ENCODE data around the gene PXMP4. TPM values are rescaled to one million over a fixed set of nuclear protein-coding genes. Genes with fewer than 3 reads are reported as not detected.
A peak's percentile ranks its signal among the peaks of the same experiment; 100 is the strongest.
"Not testable (repeated sequence)": the region's sequence is repeated elsewhere in the genome, so short reads cannot be mapped to it uniquely, and the experiment has no call there.

The PXMP4 gene, protein sequence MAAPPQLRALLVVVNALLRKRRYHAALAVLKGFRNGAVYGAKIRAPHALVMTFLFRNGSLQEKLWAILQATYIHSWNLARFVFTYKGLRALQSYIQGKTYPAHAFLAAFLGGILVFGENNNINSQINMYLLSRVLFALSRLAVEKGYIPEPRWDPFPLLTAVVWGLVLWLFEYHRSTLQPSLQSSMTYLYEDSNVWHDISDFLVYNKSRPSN
- total RNA-seq: 10 to 100 TPM; 13.9 to 15.8 TPM

DNA sequence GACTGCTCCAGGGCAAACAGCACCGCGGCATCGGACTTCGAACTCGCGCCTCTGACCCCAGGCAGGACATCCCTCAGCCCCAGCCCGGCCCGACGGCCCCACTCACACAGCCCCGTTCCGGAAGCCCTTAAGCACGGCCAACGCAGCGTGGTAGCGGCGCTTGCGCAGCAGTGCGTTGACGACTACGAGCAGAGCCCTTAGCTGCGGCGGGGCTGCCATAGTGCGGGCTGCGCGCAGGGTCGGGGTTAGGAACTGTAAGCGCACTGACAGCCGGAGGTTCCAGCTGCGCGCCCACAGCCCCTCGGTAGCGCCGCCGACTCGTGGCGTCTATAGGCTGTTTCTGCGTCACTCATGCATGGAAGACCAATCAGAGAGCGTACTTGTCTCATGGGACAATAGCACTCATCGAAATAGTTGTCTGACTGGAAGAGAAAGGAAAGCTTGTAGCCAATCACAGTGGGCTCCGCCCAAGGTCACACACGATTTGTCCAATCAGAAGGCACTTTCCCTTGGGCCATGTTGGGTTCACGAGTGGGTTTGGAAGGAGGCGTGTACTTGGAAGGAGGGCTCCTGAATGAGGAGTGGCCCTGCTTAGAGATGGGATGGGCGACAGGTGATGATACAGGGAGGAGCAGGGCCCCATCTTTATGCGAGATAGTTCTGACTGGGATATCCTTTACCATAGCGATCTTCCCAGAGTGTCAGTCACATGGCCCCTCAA is at the start of gene PXMP4:
TSS of gene PXMP4 (minus strand) at position 322 of the 721 bp plus-strand sequence. CDS start at position 219, 103 bp downstream.
- peaks cover 7% of the 10 kb centered on the region for H3K36me3 Mint-ChIP-seq (ENCODE audit: low read depth)
- H3K27me3 Mint-ChIP-seq: no peaks in the 10 kb centered on the region
- peak; percentile 93 for DNase-seq
- no peaks in the 10 kb centered on the region for H3K9me3 Mint-ChIP-seq
- POLR2A ChIA-PET: interaction anchor here (0.7 to 3.0 kb wide), 24 partner anchors 9 to 392 kb away, joined by 3 to 37 read pairs (median 6); partner anchors contain the start of genes ACTL10, CBFA2T2, CDK5RAP1 and CHMP4B
- H3K27ac Mint-ChIP-seq: peak within 1 kb of the TSS; percentile 59
- peak within 1 kb of the TSS; percentile 85 for H3K4me3 Mint-ChIP-seq
- H3K4me1 Mint-ChIP-seq: peaks cover 28% of the 10 kb centered on the region
- CTCF ChIA-PET: interaction anchor here (0.6 to 3.2 kb wide), 9 partner anchors 10 to 275 kb away, joined by 3 to 12 read pairs (median 6); partner anchors contain the start of genes ACTL10 and ZNF341

DNA sequence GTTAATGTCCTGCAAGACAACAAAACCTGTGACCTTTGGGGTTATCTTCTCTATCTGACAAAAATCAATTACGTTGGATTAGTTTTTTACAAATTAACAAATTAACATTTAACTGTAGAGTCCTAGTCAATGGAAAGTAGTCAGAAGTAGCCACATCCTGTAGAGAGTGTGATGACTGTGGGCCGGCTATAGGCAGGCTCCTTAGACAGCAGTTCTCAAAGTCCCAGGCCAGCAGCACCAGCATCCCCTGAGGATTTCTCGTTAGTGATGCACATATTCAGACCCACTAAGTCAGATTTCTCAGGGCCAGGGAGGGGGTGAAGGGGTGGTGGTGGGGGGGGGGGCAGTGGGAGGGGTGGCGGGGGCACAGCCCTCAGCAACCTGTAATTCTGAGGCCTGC is 48.9 kb upstream of the PXMP4 start:
- Mint-ChIP-seq H3K27ac (no peak overlapping the region), H3K27me3 (no peaks in the 10 kb centered on the region), H3K4me3 (no peak overlapping the region), H3K9me3 (no peaks in the 10 kb centered on the region), H3K36me3 (ENCODE audit: low read depth) (peaks cover 23% of the 10 kb centered on the region), H3K4me1 (peaks cover 6% of the 10 kb centered on the region)
- ChIA-PET POLR2A (no interaction called here), CTCF (no interaction called here)
- DNase-seq: peak; percentile 22

DNA sequence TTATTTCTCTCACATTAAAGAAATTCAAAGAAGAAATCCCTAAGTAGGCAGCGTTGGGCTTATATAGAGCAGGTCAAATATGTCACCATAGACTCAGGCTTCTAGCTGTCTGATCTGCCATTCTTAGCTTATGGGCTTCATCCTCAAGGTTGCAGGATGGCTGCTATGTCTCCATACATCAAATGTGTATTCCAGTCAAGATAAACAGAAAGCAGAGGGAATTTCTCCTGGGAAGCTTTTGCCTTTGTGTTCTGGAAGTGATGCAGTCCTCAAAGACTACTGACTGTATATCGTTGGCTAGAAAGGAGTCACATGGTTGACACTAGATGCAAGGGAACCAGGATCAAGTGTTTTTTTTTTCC is 47.6 kb upstream of the PXMP4 start:
- Mint-ChIP-seq H3K4me3 (no peak overlapping the region), H3K4me1 (peaks cover 6% of the 10 kb centered on the region), H3K27me3 (no peaks in the 10 kb centered on the region), H3K9me3 (no peaks in the 10 kb centered on the region), H3K27ac (no peak overlapping the region), H3K36me3 (ENCODE audit: low read depth) (peaks cover 23% of the 10 kb centered on the region)
- DNase-seq: no peak
- ChIA-PET CTCF (no interaction called here), POLR2A (interaction anchor here (0.6 kb wide), 1 partner anchor 246 kb away, joined by 3 read pairs; no protein-coding TSS in a partner anchor)

DNA sequence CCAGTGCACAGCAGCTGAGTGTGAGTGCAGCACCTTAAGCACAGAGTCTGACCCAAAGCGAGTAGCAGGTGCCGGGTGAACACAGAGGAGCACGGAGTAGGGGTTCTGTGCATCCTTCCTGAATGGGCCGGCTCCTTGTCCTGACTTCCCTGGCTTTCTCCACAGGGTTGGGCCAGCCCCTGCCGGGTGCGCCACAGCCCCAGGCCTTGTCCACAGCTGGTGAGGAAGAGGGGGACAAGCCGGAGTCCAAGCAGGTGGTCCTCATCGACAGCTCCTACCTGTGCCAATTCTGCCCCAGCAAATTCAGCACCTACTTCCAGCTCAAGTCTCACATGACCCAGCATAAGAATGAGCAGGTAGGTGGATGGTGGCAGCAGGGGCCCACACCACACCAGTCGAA is 46.6 kb upstream of the PXMP4 start:
- Mint-ChIP-seq H3K4me1 (peaks cover 6% of the 10 kb centered on the region), H3K27ac (no peak overlapping the region), H3K36me3 (ENCODE audit: low read depth) (peaks cover 21% of the 10 kb centered on the region), H3K9me3 (no peaks in the 10 kb centered on the region), H3K4me3 (no peak overlapping the region), H3K27me3 (no peaks in the 10 kb centered on the region)
- CTCF ChIA-PET: no interaction called here
- POLR2A ChIA-PET: no interaction called here
- DNase-seq: no peak

DNA sequence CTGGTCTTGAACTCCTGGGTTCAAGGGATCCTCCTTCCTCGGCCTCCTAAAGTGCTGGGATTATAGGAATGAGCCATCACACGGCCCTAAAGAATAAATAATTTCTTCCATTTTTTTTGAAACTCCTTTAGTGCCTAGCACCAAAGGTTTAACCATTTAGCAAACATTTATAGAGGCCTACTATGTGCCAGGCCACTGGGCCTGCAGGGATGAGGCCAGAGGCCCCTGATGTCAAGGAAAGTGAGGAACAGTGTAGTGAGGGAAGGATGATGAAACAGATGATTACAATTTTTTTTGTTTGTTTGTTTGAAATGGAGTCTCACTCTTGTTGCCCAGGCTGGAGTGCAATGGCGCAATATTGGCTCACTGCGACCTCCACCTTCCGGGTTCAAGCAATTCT is 45.5 kb upstream of the PXMP4 start:
- Mint-ChIP-seq H3K36me3 (ENCODE audit: low read depth) (peaks cover 22% of the 10 kb centered on the region), H3K4me1 (peaks cover 6% of the 10 kb centered on the region), H3K9me3 (no peaks in the 10 kb centered on the region), H3K4me3 (no peak overlapping the region), H3K27ac (no peak overlapping the region), H3K27me3 (no peaks in the 10 kb centered on the region)
- CTCF ChIA-PET: no interaction called here
- POLR2A ChIA-PET: no interaction called here
- DNase-seq: no peak

DNA sequence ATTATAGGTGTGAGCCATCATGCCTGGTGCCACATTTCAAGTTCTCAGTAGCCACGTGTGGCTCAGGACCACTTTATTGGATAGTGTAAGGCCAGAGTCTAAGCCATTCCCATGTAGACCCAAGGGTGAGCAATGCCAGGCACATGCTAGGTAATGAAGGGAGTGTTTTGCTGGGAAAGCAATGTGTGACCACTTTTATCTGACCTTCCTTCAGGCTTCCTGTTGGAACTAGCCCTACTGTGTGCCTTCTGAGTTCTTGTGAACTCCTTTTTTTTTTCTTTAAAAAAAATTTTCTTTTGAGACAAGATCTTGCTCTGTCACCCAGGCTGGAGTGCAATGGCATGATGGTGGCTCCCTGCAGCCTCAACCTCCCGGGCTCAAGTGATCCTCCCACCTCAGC is 45.0 kb upstream of the PXMP4 start:
- Mint-ChIP-seq H3K36me3 (ENCODE audit: low read depth) (peaks cover 22% of the 10 kb centered on the region), H3K27me3 (no peaks in the 10 kb centered on the region), H3K4me3 (no peak overlapping the region), H3K4me1 (peaks cover 6% of the 10 kb centered on the region), H3K27ac (no peak overlapping the region), H3K9me3 (no peaks in the 10 kb centered on the region)
- no peak for DNase-seq
- CTCF ChIA-PET: no interaction called here
- POLR2A ChIA-PET: no interaction called here

DNA sequence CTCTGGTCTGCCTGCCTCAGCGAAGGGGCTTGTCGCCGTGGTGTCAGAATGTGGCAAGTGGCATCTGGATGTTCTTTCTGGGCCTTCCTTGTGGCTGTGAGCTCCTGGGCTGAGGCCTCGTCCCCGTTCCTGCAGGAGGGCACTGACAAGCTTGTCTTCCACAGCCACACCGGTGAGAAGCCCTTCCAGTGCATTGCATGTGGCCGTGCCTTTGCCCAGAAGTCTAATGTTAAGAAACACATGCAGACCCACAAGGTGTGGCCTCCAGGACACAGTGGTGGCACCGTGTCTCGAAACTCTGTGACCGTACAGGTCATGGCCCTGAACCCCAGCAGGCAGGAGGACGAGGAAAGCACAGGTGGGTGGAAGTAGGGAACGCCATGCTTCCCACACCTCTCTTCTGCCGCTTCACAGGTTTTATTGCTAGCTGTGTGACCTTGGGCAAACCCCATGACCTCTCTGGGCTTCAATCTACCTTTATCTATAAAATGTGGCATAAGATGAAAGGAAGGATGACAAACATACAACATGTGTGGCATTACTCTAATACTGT is 41.7 kb upstream of the PXMP4 start:
- no peak overlapping the region for H3K27ac Mint-ChIP-seq
- no peaks in the 10 kb centered on the region for H3K9me3 Mint-ChIP-seq
- ChIA-PET CTCF (no interaction called here), POLR2A (no interaction called here)
- H3K36me3 Mint-ChIP-seq (ENCODE audit: low read depth): peaks cover 31% of the 10 kb centered on the region
- no peaks in the 10 kb centered on the region for H3K4me1 Mint-ChIP-seq
- H3K27me3 Mint-ChIP-seq: no peaks in the 10 kb centered on the region
- DNase-seq: no peak
- no peak overlapping the region for H3K4me3 Mint-ChIP-seq

DNA sequence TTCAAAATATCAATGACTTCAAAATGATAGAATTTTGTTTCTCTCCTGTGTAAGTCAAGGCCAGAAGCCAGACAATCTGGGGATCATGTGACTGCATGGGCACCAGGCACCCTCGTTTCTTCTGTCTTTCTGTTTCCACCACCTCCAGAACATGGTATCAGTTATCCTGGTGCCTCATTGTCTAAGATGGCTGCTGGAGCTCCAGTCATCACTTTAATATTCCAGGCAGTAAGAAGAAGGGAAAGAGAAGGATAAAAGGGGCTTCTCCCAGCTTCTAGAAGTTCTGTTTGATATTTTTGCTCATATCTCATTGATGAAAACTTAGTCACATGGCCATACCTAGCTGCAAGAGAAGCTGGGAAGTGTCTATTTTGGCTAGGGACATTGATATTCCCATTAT is 37.3 kb upstream of the PXMP4 start:
- peaks cover 43% of the 10 kb centered on the region for H3K36me3 Mint-ChIP-seq (ENCODE audit: low read depth)
- ChIA-PET CTCF (interaction anchor here (0.6 kb wide), 1 partner anchor 38 kb away, joined by 4 read pairs; no protein-coding TSS in a partner anchor), POLR2A (no interaction called here)
- no peaks in the 10 kb centered on the region for H3K9me3 Mint-ChIP-seq
- no peaks in the 10 kb centered on the region for H3K27me3 Mint-ChIP-seq
- H3K4me3 Mint-ChIP-seq: no peak overlapping the region
- no peak overlapping the region for H3K27ac Mint-ChIP-seq
- DNase-seq: no peak
- no peaks in the 10 kb centered on the region for H3K4me1 Mint-ChIP-seq

DNA sequence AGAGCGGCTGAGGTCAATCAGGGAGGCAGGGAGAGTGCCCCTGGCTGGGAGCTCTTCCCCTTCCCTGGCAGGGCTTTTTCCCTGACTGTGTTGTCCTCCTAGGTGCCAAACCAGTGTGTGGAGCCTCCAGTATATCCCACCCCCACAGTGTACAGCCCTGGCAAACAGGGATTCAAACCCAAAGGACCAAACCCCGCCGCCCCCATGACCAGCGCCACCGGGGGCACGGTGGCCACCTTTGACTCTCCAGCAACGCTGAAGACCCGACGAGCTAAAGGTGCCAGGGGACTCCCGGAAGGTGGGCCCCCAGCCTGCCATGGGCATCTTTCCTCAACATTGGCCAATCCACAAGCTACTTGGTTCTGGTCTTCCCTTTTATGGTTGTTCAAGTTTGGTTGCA is 36.9 kb upstream of the PXMP4 start:
- Mint-ChIP-seq H3K4me3 (no peak overlapping the region), H3K27ac (no peak overlapping the region), H3K27me3 (no peaks in the 10 kb centered on the region), H3K4me1 (no peaks in the 10 kb centered on the region), H3K9me3 (no peaks in the 10 kb centered on the region), H3K36me3 (ENCODE audit: low read depth) (peaks cover 43% of the 10 kb centered on the region)
- ChIA-PET POLR2A (interaction anchor here (1.5 kb wide), 1 partner anchor 22 kb away, joined by 3 read pairs; no protein-coding TSS in a partner anchor), CTCF (interaction anchor here (1.2 kb wide), 1 partner anchor 35 kb away, joined by 3 read pairs; no protein-coding TSS in a partner anchor)
- no peak for DNase-seq

DNA sequence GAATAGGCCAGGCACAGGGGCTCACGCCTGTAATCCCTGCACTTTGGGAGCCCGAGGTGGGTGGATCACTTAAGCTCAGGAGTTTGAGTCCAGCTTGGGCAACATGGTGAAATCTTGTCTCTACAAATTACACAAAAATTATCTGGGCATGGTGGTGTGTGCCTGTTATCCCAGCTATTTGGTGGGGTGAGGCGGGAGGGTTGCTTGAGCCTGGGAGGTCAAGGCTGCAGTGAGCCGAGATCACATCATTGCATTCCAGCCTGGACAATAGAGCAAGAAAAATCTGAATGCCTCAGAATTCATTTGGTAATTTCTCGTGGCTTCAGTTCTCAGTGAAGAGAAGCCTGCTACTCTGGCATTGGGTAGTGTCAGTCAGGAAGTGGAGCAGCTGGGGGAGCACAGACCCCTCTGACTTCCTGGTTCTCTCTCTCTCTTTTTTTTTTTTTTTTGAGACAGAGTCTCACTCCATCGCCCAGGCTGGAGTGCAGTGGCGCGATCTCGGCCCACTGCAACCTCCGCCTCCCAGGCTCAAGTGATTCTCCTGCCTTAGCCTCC is 35.9 kb upstream of the PXMP4 start:
- POLR2A ChIA-PET: interaction anchor here (1.5 kb wide), 1 partner anchor 23 kb away, joined by 3 read pairs; no protein-coding TSS in a partner anchor
- peaks cover 41% of the 10 kb centered on the region for H3K36me3 Mint-ChIP-seq (ENCODE audit: low read depth)

DNA sequence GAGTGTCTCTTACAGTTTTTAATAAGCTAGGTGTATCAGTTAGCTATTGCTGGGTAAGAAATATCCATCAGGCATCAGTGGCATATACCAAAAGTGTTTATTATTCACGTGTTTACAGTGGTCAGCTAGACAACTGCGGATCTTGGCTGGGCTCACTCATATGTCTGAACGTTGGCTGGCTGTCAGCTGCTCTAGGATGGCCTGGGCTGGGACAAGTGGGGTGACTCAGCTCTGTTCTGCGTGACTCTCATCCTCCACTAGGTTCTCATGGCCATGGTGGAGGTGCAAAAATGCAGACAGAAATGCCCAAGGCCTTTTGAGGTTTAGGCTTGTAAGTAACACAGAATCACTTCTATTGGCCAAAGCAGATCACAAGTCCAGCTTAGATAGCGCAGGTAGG is 33.7 kb upstream of the PXMP4 start:
- DNase-seq: no peak
- H3K36me3 Mint-ChIP-seq (ENCODE audit: low read depth): peaks cover 39% of the 10 kb centered on the region
- H3K9me3 Mint-ChIP-seq: no peaks in the 10 kb centered on the region
- CTCF ChIA-PET: interaction anchor here (0.8 kb wide), 1 partner anchor 22 kb away, joined by 3 read pairs; the partner anchor contains the start of gene ZNF341
- POLR2A ChIA-PET: no interaction called here
- no peak overlapping the region for H3K4me3 Mint-ChIP-seq
- no peaks in the 10 kb centered on the region for H3K4me1 Mint-ChIP-seq
- no peak overlapping the region for H3K27ac Mint-ChIP-seq
- H3K27me3 Mint-ChIP-seq: no peaks in the 10 kb centered on the region

More for the DNA sequence above, 35.9 kb upstream of the PXMP4 start:
- H3K27ac Mint-ChIP-seq, H3K4me3 Mint-ChIP-seq, H3K9me3 Mint-ChIP-seq, H3K4me1 Mint-ChIP-seq, DNase-seq, H3K27me3 Mint-ChIP-seq: not testable (repeated sequence)
- CTCF ChIA-PET: interaction anchor here (1.2 kb wide), 1 partner anchor 36 kb away, joined by 3 read pairs; no protein-coding TSS in a partner anchor

DNA sequence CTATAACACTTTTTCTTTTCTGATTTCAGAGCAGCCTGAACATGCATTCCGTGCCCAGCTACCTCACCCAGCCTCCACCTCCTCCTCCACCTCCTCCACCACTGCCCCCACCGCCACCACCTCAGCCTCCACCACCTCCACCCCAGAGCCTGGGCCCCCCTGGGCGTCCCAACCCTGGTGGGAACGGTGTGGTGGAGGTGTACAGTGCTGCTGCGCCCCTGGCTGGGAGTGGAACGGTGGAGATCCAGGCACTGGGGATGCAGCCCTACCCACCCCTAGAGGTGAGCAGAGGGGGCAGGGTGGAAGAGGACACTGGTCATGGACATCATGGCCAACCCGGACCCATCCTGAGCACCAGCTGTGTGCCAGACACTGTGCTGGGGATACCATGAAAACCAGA is 33.0 kb upstream of the PXMP4 start:
- Mint-ChIP-seq H3K4me3 (no peak overlapping the region), H3K4me1 (no peaks in the 10 kb centered on the region), H3K27me3 (no peaks in the 10 kb centered on the region), H3K27ac (no peak overlapping the region), H3K36me3 (ENCODE audit: low read depth) (peaks cover 36% of the 10 kb centered on the region), H3K9me3 (no peaks in the 10 kb centered on the region)
- no peak for DNase-seq
- ChIA-PET CTCF (interaction anchor here (0.7 to 0.8 kb wide), 2 partner anchors 21 to 227 kb away, joined by 3 read pairs; partner anchors contain the start of gene ZNF341), POLR2A (no interaction called here)

DNA sequence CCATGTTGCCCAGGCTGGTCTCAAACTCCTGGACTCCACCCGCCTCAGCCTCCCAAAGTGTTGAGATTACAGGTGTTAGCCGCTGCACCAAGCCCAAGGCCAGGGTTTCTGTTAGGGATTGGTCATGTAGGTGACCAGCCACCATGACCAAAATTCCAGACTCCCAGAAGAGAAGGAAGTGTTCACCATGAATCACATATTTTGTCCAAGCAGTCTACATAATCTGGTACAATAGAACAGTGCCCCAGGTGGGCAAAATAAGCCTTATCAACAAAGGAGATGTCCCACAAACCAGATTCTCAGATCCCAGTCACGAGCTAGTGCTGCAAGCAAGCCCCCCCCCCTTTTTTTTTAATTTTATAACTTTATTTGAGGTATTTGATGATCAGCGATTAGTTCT is 31.7 kb upstream of the PXMP4 start:
- Mint-ChIP-seq H3K9me3 (no peaks in the 10 kb centered on the region), H3K4me3 (no peak overlapping the region), H3K27ac (no peak overlapping the region), H3K36me3 (ENCODE audit: low read depth) (peaks cover 25% of the 10 kb centered on the region), H3K4me1 (no peaks in the 10 kb centered on the region), H3K27me3 (no peaks in the 10 kb centered on the region)
- DNase-seq: no peak
- ChIA-PET POLR2A (no interaction called here), CTCF (interaction anchor here (0.6 kb wide), 1 partner anchor 222 kb away, joined by 7 read pairs; no protein-coding TSS in a partner anchor)

All from activated CD4-positive, alpha-beta memory T cell treated with anti-CD3 and anti-CD28 coated beads, Interleukin-2, amount 10 ng/mL, durations not matched to agents 7 days and 5 days (primary cell).